COLO668 (cell line): ENCODE measurements around the gene GRN.
"Not testable (repeated sequence)": the region's sequence is repeated elsewhere in the genome, so short reads cannot be mapped to it uniquely, and the experiment has no call there.

Source experiments
- DNase-seq: peaks from one replicate; lab custom pipeline; 2025; ENCODE audit not compliant: unreplicated experiment; lab: John Stamatoyannopoulos, UW

Gene GRN

GRCh38 chr17:44381810-44382305 is 36.8 kb downstream of the GRN start:
- DNase-seq: no peak

DNA sequence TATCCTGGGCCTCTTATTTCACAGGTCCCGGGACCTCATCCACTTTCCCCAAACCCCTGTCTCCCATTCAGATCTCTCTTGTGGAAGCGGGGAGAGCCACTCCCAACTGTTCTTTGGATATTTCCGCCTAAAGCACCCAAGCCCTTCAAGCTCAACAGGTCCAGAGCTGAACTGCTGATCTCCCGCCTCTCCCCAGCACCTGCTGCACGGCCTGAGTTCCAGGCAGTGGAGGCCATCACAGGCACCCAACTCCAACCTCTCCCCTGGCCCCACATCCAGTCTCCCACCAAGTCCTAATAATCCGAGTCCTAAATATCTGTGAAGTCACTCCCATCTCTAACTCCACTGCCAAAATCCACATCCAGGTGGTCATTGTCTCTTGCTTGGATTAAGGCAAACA is 37.8 kb downstream of the GRN start:
- DNase-seq: no peak

GRCh38 chr17:44383363-44383762 is 38.3 kb downstream of the GRN start:
- DNase-seq: no peak

DNA sequence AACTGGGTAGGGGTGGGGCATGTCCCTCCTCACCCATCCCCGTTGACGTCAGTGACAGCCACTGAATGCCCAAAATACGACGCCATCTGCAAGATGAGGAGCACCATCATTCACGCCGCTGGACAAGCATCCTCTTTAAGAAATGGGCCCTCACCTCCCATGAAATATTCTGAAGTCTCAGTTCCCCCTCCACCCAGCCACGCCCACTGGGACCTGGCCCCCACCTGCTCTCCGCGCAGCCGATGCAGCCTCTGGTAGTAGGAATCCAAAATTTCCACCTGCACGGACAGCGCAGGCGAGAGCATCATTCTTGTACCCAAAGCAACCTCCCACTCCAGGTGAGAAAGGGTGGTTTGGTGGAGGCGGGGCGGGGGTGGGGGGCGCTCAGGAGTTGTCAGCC is 38.8 kb downstream of the GRN start:
- DNase-seq: no peak

GRCh38 chr17:44384281-44384822 is 39.2 kb downstream of the GRN start:
- DNase-seq: no peak

- DNase-seq: no peak
These were observed 39.8 kb downstream of the GRN start for GRCh38 chr17:44384823-44385286.

GRCh38 chr17:44385287-44386181 is 40.4 kb downstream of the GRN start:
- DNase-seq: peak; percentile 19

GRCh38 chr17:44386182-44386525 is 41.1 kb downstream of the GRN start:
- DNase-seq: no peak

GRCh38 chr17:44387804-44388203 is 42.7 kb downstream of the GRN start:
- no peak for DNase-seq

DNA sequence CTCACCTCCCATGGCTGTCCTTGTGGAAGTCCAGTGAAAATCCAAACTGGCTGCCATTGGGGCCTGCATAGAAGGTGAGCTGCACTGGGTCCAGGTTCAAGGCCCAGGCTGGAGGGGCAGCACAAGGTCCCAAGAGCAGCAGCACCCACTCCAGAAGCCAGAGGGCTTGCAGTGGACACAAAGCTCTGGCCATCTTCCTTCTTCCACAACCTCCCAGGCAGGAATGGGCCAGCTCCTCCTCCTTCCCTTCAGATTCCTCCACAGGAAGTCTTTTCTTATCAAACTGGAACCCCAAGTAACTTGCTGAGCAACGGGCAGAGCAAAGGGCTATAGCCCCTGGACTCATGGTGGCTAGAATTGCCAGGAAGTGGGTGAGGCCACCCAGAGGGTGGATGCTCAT is 44.2 kb downstream of the GRN start, which contains the start of gene ITGA2B:
TSS of gene ITGA2B (minus strand) at position 369 of the 400 bp plus-strand sequence. CDS start at position 193, 176 bp downstream.
- DNase-seq: no peak

GRCh38 chr17:44389723-44390202 is 44.7 kb downstream of the GRN start:
- no peak for DNase-seq

- no peak for DNase-seq
These were observed 45.3 kb downstream of the GRN start for GRCh38 chr17:44390250-44390870.

- DNase-seq: not testable (repeated sequence)
These were observed 49.0 kb downstream of the GRN start for GRCh38 chr17:44394112-44394511.

DNA sequence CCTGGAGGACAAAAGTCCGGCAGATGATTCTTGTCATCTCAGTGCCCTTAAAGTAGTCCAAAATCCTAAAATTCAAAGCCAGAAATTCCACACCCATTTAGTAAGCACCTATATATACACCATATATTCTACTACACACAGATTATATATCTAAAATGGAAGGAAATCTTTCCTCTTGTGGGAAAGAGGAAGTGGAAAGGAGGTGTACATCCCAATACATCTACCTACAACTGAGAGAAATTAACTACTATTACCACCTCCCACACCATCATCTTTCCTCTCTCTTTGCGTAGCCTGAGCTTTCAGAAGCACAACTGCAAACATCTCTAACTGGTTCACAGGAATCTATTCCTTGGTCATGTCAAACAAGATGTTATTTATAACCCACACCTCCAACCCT is 49.7 kb downstream of the GRN start:
- DNase-seq: no peak

DNA sequence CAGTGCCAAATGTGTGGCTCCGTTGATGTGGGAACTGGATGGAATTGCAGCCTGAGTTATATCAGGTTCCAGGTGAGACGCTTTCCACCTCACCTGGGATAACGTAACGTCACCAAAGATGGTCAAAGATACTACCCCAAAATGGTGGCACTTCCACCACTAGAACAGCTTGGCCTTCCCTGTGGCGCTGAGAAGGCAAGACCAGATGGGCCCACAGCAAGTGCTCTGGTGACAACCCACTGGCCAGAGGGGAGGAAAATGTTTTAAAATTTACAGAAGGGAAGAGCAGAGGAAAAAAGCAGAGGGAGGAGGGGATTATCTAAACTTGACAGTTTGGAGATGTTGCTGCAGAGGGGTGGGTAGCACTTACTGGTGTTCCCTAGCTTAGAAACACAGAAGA is 51.8 kb downstream of the GRN start:
- no peak for DNase-seq

DNA sequence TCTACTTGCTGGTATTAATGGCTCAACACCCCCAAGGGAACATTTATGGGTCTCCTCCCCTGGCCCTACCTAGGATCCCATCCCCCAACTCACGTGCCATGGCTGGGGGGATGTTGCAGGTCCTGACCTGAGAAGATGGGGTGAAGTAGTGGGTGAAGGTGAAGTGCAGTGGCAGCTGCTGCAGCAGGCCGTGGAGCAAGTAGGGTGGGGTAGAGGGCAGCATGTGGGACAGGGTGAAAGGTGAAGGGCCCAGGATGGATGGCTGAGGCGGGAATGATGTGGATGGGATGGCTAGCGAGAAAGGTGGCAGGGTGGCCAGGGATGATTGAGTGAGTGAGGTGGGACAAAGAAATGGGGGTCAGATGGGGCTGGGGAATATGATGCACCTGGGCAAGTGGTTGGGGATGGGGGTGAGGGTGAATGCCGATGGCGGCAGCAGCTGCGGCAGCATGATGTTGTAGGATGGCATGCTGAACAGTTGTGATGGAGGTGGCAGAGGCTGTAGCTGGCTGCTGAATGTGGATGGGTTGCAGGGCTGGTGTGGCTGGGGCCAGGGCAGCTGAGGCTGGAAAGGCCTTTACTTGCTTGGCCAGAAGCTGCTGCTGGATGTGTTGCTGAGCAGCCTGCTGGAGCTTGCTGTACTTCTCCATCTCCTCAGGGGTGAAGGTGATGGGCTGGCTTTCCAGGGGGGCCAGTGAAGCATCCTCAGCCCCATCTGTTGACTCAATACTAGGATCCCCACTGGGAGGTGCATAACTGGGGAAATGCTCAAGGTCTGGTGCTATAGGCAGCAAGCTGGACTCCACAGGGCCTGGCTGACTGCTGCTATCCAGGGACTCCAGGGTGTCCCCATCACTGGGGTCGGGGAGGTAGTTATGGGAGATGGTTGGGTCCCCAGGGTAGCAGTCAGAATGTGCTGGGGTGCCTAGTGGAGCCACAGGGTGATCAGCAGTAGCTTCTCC is 52.7 kb downstream of the GRN start:
- DNase-seq: no peak

- no peak for DNase-seq
These were observed 53.9 kb downstream of the GRN start for GRCh38 chr17:44398692-44399691.

GRCh38 chr17:44400226-44400847 is 55.2 kb downstream of the GRN start:
- no peak for DNase-seq
